Transverse colon (tissue), 3 donors: Measurements from ENCODE around the gene EQTN.

Source experiments
- POLR2A ChIP-seq: fragments of 450-650 bp; IDR thresholded peaks from one replicate; pipeline ENCODE4 v1.6.1; 2016; ENCODE audit warnings: antibody characterized with exemption, mild to moderate bottlenecking, moderate library complexity
- TF ChIP-seq, protein P1 (sequence below), 5 experiments: fragments of 200-600 bp in 3 of 5; fragments of 450-650 bp in 2 of 5; sonication (generic) in 3 of 5; IDR thresholded peaks; 1 replicate in 2 of 5; 2 replicates in 3 of 5; pipeline ENCODE4 v1.5.1; 2016 to 2017; ENCODE audit warnings: antibody characterized with exemption in 5 of 5, inconsistent platforms in 3 of 5, mild to moderate bottlenecking in 2 of 5, moderate library complexity in 1 of 5

DNA sequence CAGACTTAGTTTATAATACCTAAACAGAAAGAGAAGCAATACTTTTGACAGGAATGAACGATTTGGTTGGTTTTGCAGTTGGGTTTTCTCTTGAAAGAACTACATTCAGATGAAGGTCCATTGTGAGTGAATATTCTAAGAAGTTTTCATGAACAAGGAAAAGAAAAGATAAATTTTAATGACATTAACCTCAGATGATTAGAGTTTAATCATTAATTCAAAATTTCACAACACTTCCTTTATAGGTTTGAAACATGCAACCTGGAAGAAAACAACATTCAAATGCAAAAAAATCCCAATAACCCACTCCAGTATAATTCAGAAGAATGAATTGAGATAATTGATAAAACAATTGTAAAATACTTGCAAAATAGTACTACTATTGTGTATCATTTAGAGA, 23.8 kb downstream of the EQTN start:
- TF ChIP-seq, protein P1, sequence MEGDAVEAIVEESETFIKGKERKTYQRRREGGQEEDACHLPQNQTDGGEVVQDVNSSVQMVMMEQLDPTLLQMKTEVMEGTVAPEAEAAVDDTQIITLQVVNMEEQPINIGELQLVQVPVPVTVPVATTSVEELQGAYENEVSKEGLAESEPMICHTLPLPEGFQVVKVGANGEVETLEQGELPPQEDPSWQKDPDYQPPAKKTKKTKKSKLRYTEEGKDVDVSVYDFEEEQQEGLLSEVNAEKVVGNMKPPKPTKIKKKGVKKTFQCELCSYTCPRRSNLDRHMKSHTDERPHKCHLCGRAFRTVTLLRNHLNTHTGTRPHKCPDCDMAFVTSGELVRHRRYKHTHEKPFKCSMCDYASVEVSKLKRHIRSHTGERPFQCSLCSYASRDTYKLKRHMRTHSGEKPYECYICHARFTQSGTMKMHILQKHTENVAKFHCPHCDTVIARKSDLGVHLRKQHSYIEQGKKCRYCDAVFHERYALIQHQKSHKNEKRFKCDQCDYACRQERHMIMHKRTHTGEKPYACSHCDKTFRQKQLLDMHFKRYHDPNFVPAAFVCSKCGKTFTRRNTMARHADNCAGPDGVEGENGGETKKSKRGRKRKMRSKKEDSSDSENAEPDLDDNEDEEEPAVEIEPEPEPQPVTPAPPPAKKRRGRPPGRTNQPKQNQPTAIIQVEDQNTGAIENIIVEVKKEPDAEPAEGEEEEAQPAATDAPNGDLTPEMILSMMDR (IDR thresholded peaks at IDR 0.05): no peak
- no peak for TF ChIP-seq POLR2A
